ENCODE measurements around the gene ATG4B.

ATG4B gene

GRCh38 chr2:241613017-241613780, 24.3 kb upstream of the ATG4B start:
- DNase-seq, result no peak

- no peak for DNase-seq
Observed at GRCh38 chr2:241615041-241615440, 22.5 kb upstream of the ATG4B start.

GRCh38 chr2:241615522-241616052, 21.9 kb upstream of the ATG4B start:
- no peak for DNase-seq

GRCh38 chr2:241616168-241617125, 21.0 kb upstream of the ATG4B start:
- DNase-seq, result no peak

- DNase-seq, result no peak
Observed at GRCh38 chr2:241617431-241618154, 19.9 kb upstream of the ATG4B start.

- no peak for DNase-seq
Observed at GRCh38 chr2:241618296-241618805, 19.1 kb upstream of the ATG4B start.

GRCh38 chr2:241618829-241619228, 18.7 kb upstream of the ATG4B start:
- no peak for DNase-seq

- peak; percentile 61 for DNase-seq
Observed at GRCh38 chr2:241619597-241620418, 17.7 kb upstream of the ATG4B start.

GRCh38 chr2:241620419-241620769, 17.1 kb upstream of the ATG4B start:
- DNase-seq, result peak; percentile 91

- no peak for DNase-seq
Observed at GRCh38 chr2:241627675-241628074, 9.8 kb upstream of the ATG4B start.

GRCh38 chr2:241629762-241630435, 7.6 kb upstream of the ATG4B start:
- DNase-seq, result no peak

- no peak for DNase-seq
Observed at GRCh38 chr2:241632478-241633325, 4.8 kb upstream of the ATG4B start.

- DNase-seq, result no peak
Observed at GRCh38 chr2:241633561-241633960, 3.9 kb upstream of the ATG4B start.

GRCh38 chr2:241635756-241636155, 1.7 kb upstream of the ATG4B start:
- no peak for DNase-seq

GRCh38 chr2:241636182-241637017, 1.1 kb upstream of the ATG4B start:
- DNase-seq, result peak; percentile 25

- peak; percentile 45 for DNase-seq
Observed at GRCh38 chr2:241637795-241638660, 535 bp downstream of the ATG4B start.

GRCh38 chr2:241638940-241639339, 1.4 kb downstream of the ATG4B start:
- no peak for DNase-seq

GRCh38 chr2:241639385-241639784, 1.9 kb downstream of the ATG4B start:
- no peak for DNase-seq

All from stimulated activated CD4-positive, alpha-beta T cell treated with anti-CD3 and anti-CD28 coated beads, Interleukin-1b, Interleukin-23, amount 100 ng/mL, for 48 hours (primary cell).